SW480 (cell line): ENCODE results near the gene CABS1.

Experiments used
- DNase-seq: peaks from one replicate; pipeline ENCODE4 v3.0.0-alpha.2; 2016; ENCODE audit warnings: low spot score

CABS1 gene

GRCh38 chr4:70382691-70383181, 48.0 kb downstream of the CABS1 start, which contains the start of gene SMR3B:
TSS of gene SMR3B (plus strand) at chr4:70383131. CDS start at chr4:70384511, 1,380 bp downstream.
- DNase-seq, result no peak
